ENCODE data around the gene NDUFAF4.

The NDUFAF4 gene

GRCh38 chr6:96865055-96865405, 32.7 kb downstream of the NDUFAF4 start:
- H3K36me3 ChIP-seq (ENCODE audit: low read length) = no peaks in the 10 kb centered on the region
- TF ChIP-seq CTCF (IDR thresholded peaks at IDR 0.05; ENCODE audit: insufficient read depth, low read length, poor library complexity, severe bottlenecking) (no peak), EZH2phosphoT487 (conservative IDR thresholded peaks at IDR 0.05; ENCODE audit: low read length) (no peak)
- H3K9me3 ChIP-seq (ENCODE audit: insufficient read depth, low read length) = no peaks in the 10 kb centered on the region
- no peak overlapping the region for H3K27ac ChIP-seq (ENCODE audit: low read depth, low read length)
- H3F3A ChIP-seq (ENCODE audit: insufficient read depth) = no peaks in the 10 kb centered on the region
- no peak overlapping the region for H3K4me3 ChIP-seq (ENCODE audit: insufficient read depth, low read length, poor library complexity, severe bottlenecking)
- H4K20me1 ChIP-seq (ENCODE audit: low read depth, low read length) = no peaks in the 10 kb centered on the region
- H3K9me2 ChIP-seq (replicated peaks; ENCODE audit: insufficient read depth, low read length) = no peaks in the 10 kb centered on the region
- no peak overlapping the region for H3K4me2 ChIP-seq (ENCODE audit: low read depth, low read length, poor library complexity, severe bottlenecking)
- H3K79me2 ChIP-seq (ENCODE audit: insufficient read depth, low read length) = no peaks in the 10 kb centered on the region
- no peak overlapping the region for H2AFZ ChIP-seq (ENCODE audit: low read depth, low read length, severe bottlenecking)
- H3K27me3 ChIP-seq (ENCODE audit: low read length) = no peaks in the 10 kb centered on the region
- no peak overlapping the region for H3K9ac ChIP-seq (ENCODE audit: low read length)

- Histone ChIP-seq H3K9ac (ENCODE audit: low read length) (no peak overlapping the region), H3K79me2 (ENCODE audit: insufficient read depth, low read length) (no peaks in the 10 kb centered on the region), H3K4me2 (ENCODE audit: low read depth, low read length, poor library complexity, severe bottlenecking) (no peak overlapping the region), H3F3A (ENCODE audit: insufficient read depth) (no peaks in the 10 kb centered on the region), H3K4me3 (ENCODE audit: insufficient read depth, low read length, poor library complexity, severe bottlenecking) (no peak overlapping the region), H3K36me3 (ENCODE audit: low read length) (no peaks in the 10 kb centered on the region), H3K27ac (ENCODE audit: low read depth, low read length) (no peak overlapping the region), H2AFZ (ENCODE audit: low read depth, low read length, severe bottlenecking) (no peak overlapping the region), H4K20me1 (ENCODE audit: low read depth, low read length) (no peaks in the 10 kb centered on the region), H3K9me3 (ENCODE audit: insufficient read depth, low read length) (no peaks in the 10 kb centered on the region), H3K9me2 (replicated peaks; ENCODE audit: insufficient read depth, low read length) (no peaks in the 10 kb centered on the region), H3K27me3 (ENCODE audit: low read length) (no peaks in the 10 kb centered on the region)
- no peak for TF ChIP-seq CTCF (IDR thresholded peaks at IDR 0.05; ENCODE audit: insufficient read depth, low read length, poor library complexity, severe bottlenecking)
- no peak for TF ChIP-seq EZH2phosphoT487 (conservative IDR thresholded peaks at IDR 0.05; ENCODE audit: low read length)
Measured at GRCh38 chr6:96864216-96865054, 33.3 kb downstream of the NDUFAF4 start.

GRCh38 chr6:96862560-96862959, 35.1 kb downstream of the NDUFAF4 start:
- TF ChIP-seq CTCF (IDR thresholded peaks at IDR 0.05; ENCODE audit: insufficient read depth, low read length, poor library complexity, severe bottlenecking) (no peak), EZH2phosphoT487 (conservative IDR thresholded peaks at IDR 0.05; ENCODE audit: low read length) (no peak)
- Histone ChIP-seq H3K4me2 (ENCODE audit: low read depth, low read length, poor library complexity, severe bottlenecking) (no peak overlapping the region), H2AFZ (ENCODE audit: low read depth, low read length, severe bottlenecking) (no peak overlapping the region), H3K9ac (ENCODE audit: low read length) (no peak overlapping the region), H3K27ac (ENCODE audit: low read depth, low read length) (no peak overlapping the region), H3K9me3 (ENCODE audit: insufficient read depth, low read length) (no peaks in the 10 kb centered on the region), H3K27me3 (ENCODE audit: low read length) (no peaks in the 10 kb centered on the region), H3K36me3 (ENCODE audit: low read length) (no peaks in the 10 kb centered on the region), H3K79me2 (ENCODE audit: insufficient read depth, low read length) (no peaks in the 10 kb centered on the region), H3K9me2 (replicated peaks; ENCODE audit: insufficient read depth, low read length) (no peaks in the 10 kb centered on the region), H4K20me1 (ENCODE audit: low read depth, low read length) (no peaks in the 10 kb centered on the region), H3F3A (ENCODE audit: insufficient read depth) (no peaks in the 10 kb centered on the region), H3K4me3 (ENCODE audit: insufficient read depth, low read length, poor library complexity, severe bottlenecking) (no peak overlapping the region)
